Keratinocyte (primary cell): ENCODE data around the gene CSF3R. TPM values are rescaled to one million over a fixed set of nuclear protein-coding genes. Genes with fewer than 3 reads are reported as not detected.
A peak's percentile ranks its signal among the peaks of the same experiment; 100 is the strongest.

ENCODE experiments used
- DNase-seq: peaks from one replicate; pipeline ENCODE4 v3.0.0-alpha.2; 2011; ENCODE audit warnings: low read depth, missing footprints, low spot score
- FAIRE-seq: peaks from 2 replicates; lab custom pipeline; 2011; peaks lifted over from hg19 to GRCh38; lab: Jason Lieb, UNC
- H2AFZ ChIP-seq: 2 replicates; pipeline ENCODE4 v1.6.0; 2012; ENCODE audit warnings: low read length, control low read depth, inconsistent platforms; ENCODE audit not compliant: control insufficient read depth
- H3K27ac ChIP-seq: 2 replicates; pipeline ENCODE4 v1.5.1; 2011; ENCODE audit warnings: low read length; ENCODE audit not compliant: control insufficient read depth, insufficient read depth
- H3K27me3 ChIP-seq: 3 replicates; pipeline ENCODE4 v1.6.0; 2011; ENCODE audit warnings: low read length; ENCODE audit not compliant: control insufficient read depth, insufficient read depth; ENCODE audit errors: extremely low read depth
- H3K36me3 ChIP-seq, 2 experiments: 2 replicates in 1 of 2; 3 replicates in 1 of 2; pipeline ENCODE4 v1.5.1; 2011; ENCODE audit warnings: low read length in 2 of 2, mild to moderate bottlenecking in 1 of 2; ENCODE audit not compliant: control insufficient read depth in 2 of 2, insufficient read depth in 2 of 2; ENCODE audit errors: extremely low read depth in 1 of 2
- H3K4me1 ChIP-seq: 3 replicates; pipeline ENCODE4 v1.5.1; 2011; ENCODE audit warnings: low read length; ENCODE audit not compliant: control insufficient read depth, insufficient read depth; ENCODE audit errors: extremely low read depth
- H3K4me2 ChIP-seq: 3 replicates; pipeline ENCODE4 v1.6.0; 2011; ENCODE audit warnings: low read depth, low read length; ENCODE audit not compliant: control insufficient read depth, insufficient read depth; ENCODE audit errors: extremely low read depth
- H3K4me3 ChIP-seq, 3 experiments: fragments of 200-600 bp in 1 of 3; sonication (generic) in 1 of 3; 2 replicates in 2 of 3; 3 replicates in 1 of 3; pipeline ENCODE4 v1.5.1; 2011 to 2016; ENCODE audit warnings: low read length in 3 of 3, mild to moderate bottlenecking in 3 of 3, control low read depth in 2 of 3, inconsistent platforms in 1 of 3, low read depth in 1 of 3, mixed read lengths in 1 of 3, mixed run types in 1 of 3, moderate library complexity in 1 of 3; ENCODE audit not compliant: control insufficient read depth in 2 of 3, insufficient read depth in 2 of 3; ENCODE audit errors: extremely low read depth in 1 of 3
- H3K79me2 ChIP-seq: 2 replicates; pipeline ENCODE4 v1.6.0; 2012; ENCODE audit warnings: low read length; ENCODE audit not compliant: control insufficient read depth, insufficient read depth
- H3K9ac ChIP-seq: 3 replicates; pipeline ENCODE4 v1.6.0; 2011; ENCODE audit warnings: low read length; ENCODE audit not compliant: control insufficient read depth, insufficient read depth; ENCODE audit errors: extremely low read depth
- H3K9me1 ChIP-seq: 3 replicates; pipeline ENCODE4 v1.6.0; 2011; ENCODE audit warnings: low read length; ENCODE audit not compliant: control insufficient read depth, insufficient read depth; ENCODE audit errors: extremely low read depth
- H3K9me3 ChIP-seq: 2 replicates; pipeline ENCODE4 v1.5.1; 2012; ENCODE audit warnings: low read depth, low read length; ENCODE audit not compliant: control insufficient read depth
- H4K20me1 ChIP-seq: 3 replicates; pipeline ENCODE4 v1.6.0; 2011; ENCODE audit warnings: low read length; ENCODE audit not compliant: control insufficient read depth, insufficient read depth; ENCODE audit errors: extremely low read depth
- EZH2 ChIP-seq: IDR thresholded peaks from one replicate; pipeline ENCODE4 v1.6.1; 2012; ENCODE audit warnings: inconsistent platforms, mild to moderate bottlenecking, low read length, moderate library complexity
- dilution Hi-C: fragments of 300-500 bp; cut with MboI; formaldehyde crosslinking; loops from one replicate; pipeline ENCODE4 v1.7.0; 2020; ENCODE audit warnings: low sequenced_read_pairs; ENCODE audit not compliant: extremely low pct_ligation_motif_present
- polyA plus RNA-seq, 5 experiments: library from polyadenylated mRNA; depleted of rRNA in 3 of 5; stranded (reverse) in 3 of 5; stranded (forward) in 1 of 5; unstranded in 1 of 5; fragments of >200 nt; gene quantifications; 1 replicate in 1 of 5; 2 replicates in 3 of 5; 3 replicates in 1 of 5; pipeline versions ENCODE4 v1.2.1 to v1.2.3, GENCODE V29; 2011 to 2012; ENCODE audit warnings: missing spikeins in 2 of 5, low read depth in 1 of 5, low replicate concordance in 1 of 5
- TF ChIP-seq, protein P1 (sequence below), 3 experiments: IDR thresholded peaks in 1 of 3; conservative IDR thresholded peaks in 1 of 3; optimal IDR thresholded peaks in 1 of 3; 2 replicates in 2 of 3; 3 replicates in 1 of 3; pipeline versions ENCODE3 to v1.5.1; 2011; ENCODE audit warnings: low read length in 3 of 3, mild to moderate bottlenecking in 3 of 3, moderate library complexity in 2 of 3, control low read depth in 1 of 3, inconsistent platforms in 1 of 3; ENCODE audit not compliant: insufficient read depth in 2 of 3; ENCODE audit errors: extremely low read depth in 1 of 3

Gene CSF3R
- polyA plus RNA-seq, 1 donor (not counting 4 experiments of a cell fraction or from before 2014, with no cell fraction given), result not detected

- H3K4me2 ChIP-seq, result no peak overlapping the region
- DNase-seq (peak; percentile 11), FAIRE-seq (peak; percentile 46)
- TF ChIP-seq, protein P1, sequence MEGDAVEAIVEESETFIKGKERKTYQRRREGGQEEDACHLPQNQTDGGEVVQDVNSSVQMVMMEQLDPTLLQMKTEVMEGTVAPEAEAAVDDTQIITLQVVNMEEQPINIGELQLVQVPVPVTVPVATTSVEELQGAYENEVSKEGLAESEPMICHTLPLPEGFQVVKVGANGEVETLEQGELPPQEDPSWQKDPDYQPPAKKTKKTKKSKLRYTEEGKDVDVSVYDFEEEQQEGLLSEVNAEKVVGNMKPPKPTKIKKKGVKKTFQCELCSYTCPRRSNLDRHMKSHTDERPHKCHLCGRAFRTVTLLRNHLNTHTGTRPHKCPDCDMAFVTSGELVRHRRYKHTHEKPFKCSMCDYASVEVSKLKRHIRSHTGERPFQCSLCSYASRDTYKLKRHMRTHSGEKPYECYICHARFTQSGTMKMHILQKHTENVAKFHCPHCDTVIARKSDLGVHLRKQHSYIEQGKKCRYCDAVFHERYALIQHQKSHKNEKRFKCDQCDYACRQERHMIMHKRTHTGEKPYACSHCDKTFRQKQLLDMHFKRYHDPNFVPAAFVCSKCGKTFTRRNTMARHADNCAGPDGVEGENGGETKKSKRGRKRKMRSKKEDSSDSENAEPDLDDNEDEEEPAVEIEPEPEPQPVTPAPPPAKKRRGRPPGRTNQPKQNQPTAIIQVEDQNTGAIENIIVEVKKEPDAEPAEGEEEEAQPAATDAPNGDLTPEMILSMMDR (optimal IDR thresholded peaks at IDR 0.05 in 1 of 3, IDR thresholded peaks at IDR 0.05 in 1 of 3, conservative IDR thresholded peaks at IDR 0.05 in 1 of 3; ENCODE audit: extremely low read depth in 1 of 3, insufficient read depth in 2 of 3, low read length in 3 of 3), result peak; percentile 84 to 94 (median 92)
- TF ChIP-seq EZH2, result no peak
- no peak overlapping the region for H3K4me3 ChIP-seq
- no peak overlapping the region for H2AFZ ChIP-seq
- H3K9me1 ChIP-seq, result no peaks in the 10 kb centered on the region
- no peaks in the 10 kb centered on the region for H3K36me3 ChIP-seq
- H3K9ac ChIP-seq, result no peak overlapping the region
- H3K9me3 ChIP-seq, result no peaks in the 10 kb centered on the region
- no peaks in the 10 kb centered on the region for H3K79me2 ChIP-seq
- H4K20me1 ChIP-seq, result no peaks in the 10 kb centered on the region
- H3K27me3 ChIP-seq, result no peaks in the 10 kb centered on the region
- no peak overlapping the region for H3K27ac ChIP-seq
- peaks cover 8% of the 10 kb centered on the region for H3K4me1 ChIP-seq
- dilution Hi-C loops, result no loop called here
Measured at GRCh38 chr1:36516372-36517010, 33.8 kb upstream of the CSF3R start.

DNA sequence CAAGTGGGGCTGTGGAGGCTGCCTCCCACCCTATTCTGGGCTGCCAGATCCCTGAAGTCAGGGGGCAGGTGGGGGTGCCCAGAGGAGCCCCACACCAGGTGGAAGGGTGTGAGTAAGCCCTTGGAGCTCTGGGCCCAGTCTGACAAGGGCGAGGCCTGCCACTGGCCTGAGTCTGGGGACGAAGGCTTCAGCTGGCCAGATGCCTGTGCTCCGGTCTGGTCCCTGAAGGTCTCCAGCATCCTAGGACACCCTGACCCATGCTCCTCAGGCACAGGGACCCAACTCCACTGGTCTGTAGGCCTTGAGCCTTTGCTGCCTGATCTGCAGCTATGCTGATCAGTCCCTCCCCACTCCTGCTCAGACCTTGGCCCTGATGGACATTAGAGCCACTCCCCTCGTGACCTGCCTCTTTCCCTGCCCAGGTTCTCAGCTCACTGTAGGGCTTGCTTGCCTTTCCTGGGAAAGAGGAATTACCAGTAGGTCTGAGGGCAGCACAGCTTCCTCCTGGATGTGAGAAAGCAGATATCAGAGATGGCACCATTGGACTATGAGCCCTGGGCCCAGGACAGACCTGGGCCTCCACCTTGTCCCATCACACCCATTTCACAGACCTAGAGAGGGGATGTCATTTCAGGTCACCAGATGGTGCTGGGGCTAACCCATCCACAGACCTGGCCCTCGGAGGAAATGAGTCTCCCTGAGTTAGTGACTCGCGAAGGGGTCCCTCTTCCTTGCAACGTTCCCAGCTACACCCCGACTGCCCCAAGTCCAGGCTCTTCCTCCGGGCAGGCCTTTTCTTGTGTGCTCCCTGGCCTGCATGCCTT lies 32.8 kb upstream of the CSF3R start:
- H3K4me2 ChIP-seq, result no peak overlapping the region
- no peak overlapping the region for H3K4me3 ChIP-seq
- H3K4me1 ChIP-seq, result peaks cover 8% of the 10 kb centered on the region
- H4K20me1 ChIP-seq, result no peaks in the 10 kb centered on the region
- no peak for DNase-seq
- no peaks in the 10 kb centered on the region for H3K79me2 ChIP-seq
- TF ChIP-seq, protein P1 (optimal IDR thresholded peaks at IDR 0.05 in 1 of 3, IDR thresholded peaks at IDR 0.05 in 1 of 3, conservative IDR thresholded peaks at IDR 0.05 in 1 of 3; ENCODE audit: extremely low read depth in 1 of 3, insufficient read depth in 2 of 3, low read length in 3 of 3), result no peak
- TF ChIP-seq EZH2, result no peak
- no peak for FAIRE-seq
- no peaks in the 10 kb centered on the region for H3K27me3 ChIP-seq
- no peaks in the 10 kb centered on the region for H3K9me1 ChIP-seq
- dilution Hi-C loops, result no loop called here
- H3K9ac ChIP-seq, result no peak overlapping the region
- no peaks in the 10 kb centered on the region for H3K36me3 ChIP-seq
- H2AFZ ChIP-seq, result no peak overlapping the region
- no peak overlapping the region for H3K27ac ChIP-seq
- H3K9me3 ChIP-seq, result no peaks in the 10 kb centered on the region
